PC-3 (cell line): Measurements from ENCODE around the gene CCDC83. TPM values are rescaled to one million over a fixed set of nuclear protein-coding genes. Genes with fewer than 3 reads are reported as not detected.
A peak's percentile ranks its signal among the peaks of the same experiment; 100 is the strongest.

Experiments used
- ATAC-seq: fragments of 200-7000 bp; cut with Tn5 transposase; 2 replicates; pipeline ENCODE4 v1.9.1; 2020; ENCODE audit warnings: mild to moderate bottlenecking, moderate library complexity
- BruUV-seq: library from RNA; stranded (reverse); fragments of 400-500 nt; replicated peaks from 2 replicates; lab custom pipeline; 2021; lab: Mats Ljungman, UMichigan
- CTCF ChIA-PET: fragments of 300-600 bp; sonication (Branson Sonifier 250); formaldehyde crosslinking; loops from one replicate; lab custom pipeline; 2022; ENCODE audit warnings: antibody characterized with exemption; lab: Charles Lee
- POLR2A ChIA-PET: fragments of 300-600 bp; sonication (Branson Sonifier 250); formaldehyde crosslinking; loops from one replicate; lab custom pipeline; 2022; ENCODE audit warnings: antibody characterized with exemption; ENCODE audit not compliant: unreplicated experiment; lab: Charles Lee
- DNase-seq: peaks from one replicate; pipeline ENCODE4 v3.0.0-alpha.2; 2015
- H2AFZ ChIP-seq: fragments of 300-600 bp; sonication (generic); 2 replicates; pipeline ENCODE4 v1.6.0; 2016; ENCODE audit warnings: antibody characterized with exemption, low read length
- H3F3A ChIP-seq: fragments of 300-600 bp; sonication (generic); one replicate; pipeline ENCODE4 v1.6.0; 2017; ENCODE audit warnings: antibody characterized with exemption, low read length, control low read depth, mild to moderate bottlenecking; ENCODE audit not compliant: unreplicated experiment
- H3K27ac ChIP-seq: fragments of 300-600 bp; sonication (generic); 2 replicates; pipeline ENCODE4 v1.5.1; 2016; ENCODE audit warnings: mild to moderate bottlenecking, low read length
- H3K27me3 ChIP-seq: fragments of 300-600 bp; sonication (generic); 2 replicates; pipeline ENCODE4 v1.6.1; 2016; ENCODE audit warnings: low read length, mixed read lengths
- H3K36me3 ChIP-seq: fragments of 300-600 bp; sonication (generic); 2 replicates; pipeline ENCODE4 v1.6.1; 2016; ENCODE audit warnings: low read depth, mixed run types, low read length, mixed read lengths
- H3K4me1 ChIP-seq: fragments of 300-600 bp; sonication (generic); 2 replicates; pipeline ENCODE4 v1.5.1; 2016; ENCODE audit warnings: low read length; ENCODE audit not compliant: insufficient read depth
- H3K4me2 ChIP-seq: fragments of 300-600 bp; sonication (generic); 2 replicates; pipeline ENCODE4 v1.6.0; 2016; ENCODE audit warnings: low read length
- H3K4me3 ChIP-seq: fragments of 300-600 bp; sonication (generic); 2 replicates; pipeline ENCODE4 v1.5.1; 2016; ENCODE audit warnings: mild to moderate bottlenecking, low read length, mixed read lengths
- H3K79me2 ChIP-seq: fragments of 300-600 bp; sonication (generic); 2 replicates; pipeline ENCODE4 v1.6.1; 2017; ENCODE audit warnings: low read length, mixed read lengths
- H3K9ac ChIP-seq: fragments of 300-600 bp; sonication (generic); 2 replicates; pipeline ENCODE4 v1.6.0; 2016; ENCODE audit warnings: mild to moderate bottlenecking, low read length
- H3K9me2 ChIP-seq: fragments of 300-600 bp; sonication (generic); replicated peaks from 2 replicates; pipeline ENCODE4 v1.6.1; 2016; ENCODE audit warnings: mixed run types, low read length, mixed read lengths
- H3K9me3 ChIP-seq: fragments of 300-600 bp; sonication (generic); 2 replicates; pipeline ENCODE4 v1.6.1; 2016; ENCODE audit warnings: low read length, mixed read lengths
- H4K20me1 ChIP-seq: fragments of 300-600 bp; sonication (generic); 2 replicates; pipeline ENCODE4 v1.6.1; 2016; ENCODE audit warnings: low read length, mixed read lengths
- CTCF ChIP-seq: fragments of 300-600 bp; sonication (generic); conservative IDR thresholded peaks from 2 replicates; pipeline ENCODE4 v1.5.1; 2017; ENCODE audit warnings: antibody characterized with exemption, low read depth, mild to moderate bottlenecking, low read length
- EZH2 ChIP-seq: fragments of 300-600 bp; sonication (generic); IDR thresholded peaks from one replicate; pipeline ENCODE4 v1.6.1; 2017; ENCODE audit warnings: antibody characterized with exemption, mild to moderate bottlenecking, low read length; ENCODE audit not compliant: unreplicated experiment
- EZH2phosphoT487 ChIP-seq: fragments of 300-600 bp; sonication (generic); IDR thresholded peaks from 2 replicates; pipeline ENCODE4 v1.6.1; 2018; ENCODE audit warnings: mild to moderate bottlenecking, antibody characterized with exemption, low read length, borderline replicate concordance
- intact Hi-C: fragments of 100-400 bp; cut with micrococcal nuclease; formaldehyde crosslinking; loops from 2 replicates; pipeline ENCODE4 v1.9.0; 2023
- total RNA-seq: library from RNA; depleted of rRNA; stranded (reverse); fragments of >200 nt; gene quantifications from 2 replicates; pipeline ENCODE4 v1.2.3, GENCODE V29; 2014

CCDC83 gene
- total RNA-seq, 1 experiment from 2014 or later: 0.22 TPM

GRCh38 chr11:85946221-85946620 is 91.0 kb downstream of the CCDC83 start:
- no peak for ATAC-seq
- DNase-seq: peak; percentile 22
- Histone ChIP-seq H3K4me2 (no peak overlapping the region), H3K9me3 (no peaks in the 10 kb centered on the region), H3F3A (no peaks in the 10 kb centered on the region), H3K27me3 (no peaks in the 10 kb centered on the region), H2AFZ (no peak overlapping the region), H3K4me3 (no peak overlapping the region), H3K9me2 (no peaks in the 10 kb centered on the region), H3K36me3 (no peaks in the 10 kb centered on the region), H3K9ac (no peak overlapping the region), H4K20me1 (no peaks in the 10 kb centered on the region), H3K4me1 (peaks cover 9% of the 10 kb centered on the region; the same call in 1 of the 2 replicates), H3K27ac (no peak overlapping the region), H3K79me2 (no peaks in the 10 kb centered on the region)
- TF ChIP-seq CTCF: no peak
- no peak for TF ChIP-seq EZH2
- TF ChIP-seq EZH2phosphoT487: no peak
- ChIA-PET CTCF (no interaction called here), POLR2A (no interaction called here)
- no TSS peak for BruUV-seq
- intact Hi-C loops: loop anchor here (10.0 kb wide), 1 partner anchor 249 kb away; no protein-coding TSS in a partner anchor

DNA sequence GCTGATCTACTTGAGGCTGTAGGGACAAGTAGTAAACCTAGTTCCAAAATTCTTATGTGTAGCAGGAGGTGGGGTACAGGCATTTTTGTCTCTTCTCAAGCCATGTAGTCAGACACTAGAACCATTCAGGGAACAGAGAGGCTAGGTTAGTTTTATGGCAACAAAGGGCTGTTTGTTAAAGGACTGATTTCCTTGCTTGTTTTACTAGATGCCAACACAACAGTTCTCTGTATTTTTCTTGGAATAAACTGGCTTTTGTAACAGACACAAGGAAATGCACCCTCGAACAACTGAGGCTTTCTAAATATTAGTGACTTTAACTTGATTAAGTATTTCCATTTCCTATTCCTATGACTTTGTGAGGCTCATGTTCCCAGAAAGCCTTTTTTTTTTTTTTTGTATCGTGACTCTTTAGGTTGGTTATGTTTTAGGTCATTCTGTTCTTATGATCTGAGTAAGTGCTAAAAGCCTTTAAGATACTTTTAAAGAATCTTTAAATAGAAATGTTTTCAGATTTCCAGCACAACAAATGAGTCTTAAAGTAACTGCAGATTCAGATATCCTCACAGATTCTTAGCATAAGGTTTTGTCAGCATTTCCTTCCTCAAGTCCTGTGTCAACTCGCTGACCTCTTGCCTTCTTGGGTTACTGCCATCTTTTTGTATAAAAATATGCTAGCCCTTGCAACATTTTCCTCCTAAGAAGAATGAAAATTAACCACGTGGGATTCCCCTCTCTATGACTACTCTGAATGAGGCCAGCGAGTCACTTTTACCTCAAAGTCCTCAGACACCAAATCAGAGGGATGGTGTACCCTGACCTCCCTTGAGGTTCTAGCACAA is 92.5 kb downstream of the CCDC83 start:
- no peaks in the 10 kb centered on the region for H3K27me3 ChIP-seq
- H3K79me2 ChIP-seq: no peaks in the 10 kb centered on the region
- peak; percentile 29; the same call in 1 of the 2 replicates for ATAC-seq
- H3K36me3 ChIP-seq: no peaks in the 10 kb centered on the region
- no peak for TF ChIP-seq EZH2
- TF ChIP-seq CTCF: no peak
- no peak for TF ChIP-seq EZH2phosphoT487
- H4K20me1 ChIP-seq: no peaks in the 10 kb centered on the region
- intact Hi-C loops: loop anchor here (10.0 kb wide), 1 partner anchor 247 kb away; no protein-coding TSS in a partner anchor
- no peaks in the 10 kb centered on the region for H3K9me2 ChIP-seq
- H2AFZ ChIP-seq: no peak overlapping the region
- no TSS peak for BruUV-seq
- H3K4me1 ChIP-seq: peaks cover 9% of the 10 kb centered on the region; the same call in 1 of the 2 replicates
- no peak overlapping the region for H3K27ac ChIP-seq
- no peaks in the 10 kb centered on the region for H3F3A ChIP-seq
- no peak overlapping the region for H3K9ac ChIP-seq
- no peak overlapping the region for H3K4me3 ChIP-seq
- peak; percentile 65 for DNase-seq
- CTCF ChIA-PET: no interaction called here
- no peaks in the 10 kb centered on the region for H3K9me3 ChIP-seq
- peak overlapping the region; percentile 5; the same call in 1 of the 2 replicates for H3K4me2 ChIP-seq
- POLR2A ChIA-PET: no interaction called here

DNA sequence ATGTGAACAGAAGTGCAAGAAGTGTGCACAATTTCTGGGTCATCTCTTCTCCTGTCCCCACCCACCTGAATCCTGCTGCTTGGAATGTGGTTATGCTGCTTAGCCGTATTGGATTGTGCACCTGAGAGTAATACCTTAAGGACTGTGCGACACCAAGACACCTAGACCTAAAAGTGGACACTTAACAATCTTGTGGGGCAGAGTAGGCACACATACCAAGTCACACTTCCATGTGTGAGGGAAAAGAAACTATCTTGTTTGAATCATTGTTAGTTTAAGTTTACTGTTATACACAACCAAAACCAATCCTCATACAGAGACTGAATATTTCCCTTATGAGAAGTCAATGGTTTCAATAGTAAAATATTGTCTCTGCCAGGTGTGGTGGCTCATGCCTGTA is 93.7 kb downstream of the CCDC83 start:
- H3K79me2 ChIP-seq: no peaks in the 10 kb centered on the region
- H3K27ac ChIP-seq: no peak overlapping the region

More for the DNA sequence above, 93.7 kb downstream of the CCDC83 start:
- Histone ChIP-seq H3K4me2 (no peak overlapping the region), H3K27me3 (no peaks in the 10 kb centered on the region), H3K9ac (no peak overlapping the region), H3K9me3 (no peaks in the 10 kb centered on the region), H3K9me2 (no peaks in the 10 kb centered on the region), H3K4me1 (peaks cover 9% of the 10 kb centered on the region; the same call in 1 of the 2 replicates), H4K20me1 (no peaks in the 10 kb centered on the region), H2AFZ (no peak overlapping the region), H3F3A (no peaks in the 10 kb centered on the region), H3K36me3 (no peaks in the 10 kb centered on the region), H3K4me3 (no peak overlapping the region)
- intact Hi-C loops: loop anchor here (10.0 kb wide), 1 partner anchor 246 kb away; no protein-coding TSS in a partner anchor
- BruUV-seq: no TSS peak
- ChIA-PET POLR2A (no interaction called here), CTCF (no interaction called here)
- DNase-seq: peak; percentile 37
- TF ChIP-seq EZH2phosphoT487 (no peak), CTCF (no peak), EZH2 (no peak)
- peak; percentile 47 for ATAC-seq
